GM19025 (cell line): ENCODE data around the gene KIDINS220.

Experiments
- ATAC-seq: cut with Tn5 transposase; IDR thresholded peaks from one replicate; pipeline ENCODE4 v1.9.1; 2021; ENCODE audit warnings: mild to moderate bottlenecking, low read depth, moderate library complexity; ENCODE audit not compliant: unreplicated experiment

Gene KIDINS220

GRCh38 chr2:8704906-8705305 lies 132.5 kb downstream of the KIDINS220 start:
- no peak for ATAC-seq

DNA sequence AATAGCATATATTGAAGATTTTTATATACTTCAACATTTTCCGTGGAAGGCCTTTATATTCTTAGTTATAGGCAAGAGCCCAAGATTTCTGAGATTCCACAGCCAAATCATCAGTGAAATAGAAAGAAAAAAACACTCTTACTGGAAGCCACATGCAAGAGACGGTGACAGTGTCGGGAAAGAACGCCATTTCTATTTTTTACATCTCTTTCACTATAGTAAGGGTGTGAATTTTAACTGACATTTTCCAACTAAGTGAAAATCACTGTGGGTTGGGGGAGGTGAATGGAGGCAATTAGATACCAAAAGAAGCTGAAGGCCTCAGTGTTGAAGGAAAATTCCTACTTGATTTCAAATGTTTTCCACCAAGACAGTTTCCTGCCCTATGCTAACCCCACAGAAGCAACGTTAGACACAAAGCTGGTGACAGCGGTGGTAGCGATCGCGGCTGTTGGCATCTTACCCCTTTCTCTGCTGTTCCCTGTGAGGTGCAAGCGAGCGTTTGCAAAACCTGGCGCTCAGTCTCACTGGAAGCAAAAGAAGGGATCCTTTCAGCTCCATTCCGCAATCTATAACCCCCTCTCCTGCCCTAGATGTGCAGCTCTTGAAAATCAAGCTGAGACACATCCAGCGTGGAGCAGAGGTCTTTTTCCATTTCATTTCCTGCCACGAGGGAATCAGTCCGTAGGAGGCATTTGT lies 135.6 kb downstream of the KIDINS220 start:
- no peak for ATAC-seq

GRCh38 chr2:8699839-8700238 lies 137.6 kb downstream of the KIDINS220 start:
- ATAC-seq: no peak

DNA sequence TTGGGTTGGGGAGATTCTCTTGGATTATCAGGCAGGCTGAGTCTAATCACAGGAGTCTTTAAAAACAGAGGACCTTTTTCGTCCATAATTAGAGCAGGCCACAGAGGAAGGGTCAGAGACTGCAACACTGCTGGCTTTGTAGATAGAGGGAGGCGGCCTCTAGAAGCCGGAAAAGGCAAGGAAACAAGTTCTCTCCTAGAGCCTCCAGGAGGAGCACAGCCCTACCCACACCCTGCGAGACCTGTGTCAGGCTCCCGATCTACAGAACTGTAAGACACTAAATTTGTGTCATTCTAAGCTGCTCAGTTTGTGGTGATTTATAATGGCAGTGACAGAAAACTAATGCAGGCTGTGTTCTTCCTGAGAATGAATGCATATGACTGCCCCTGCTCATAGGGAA lies 140.2 kb downstream of the KIDINS220 start:
- no peak for ATAC-seq

DNA sequence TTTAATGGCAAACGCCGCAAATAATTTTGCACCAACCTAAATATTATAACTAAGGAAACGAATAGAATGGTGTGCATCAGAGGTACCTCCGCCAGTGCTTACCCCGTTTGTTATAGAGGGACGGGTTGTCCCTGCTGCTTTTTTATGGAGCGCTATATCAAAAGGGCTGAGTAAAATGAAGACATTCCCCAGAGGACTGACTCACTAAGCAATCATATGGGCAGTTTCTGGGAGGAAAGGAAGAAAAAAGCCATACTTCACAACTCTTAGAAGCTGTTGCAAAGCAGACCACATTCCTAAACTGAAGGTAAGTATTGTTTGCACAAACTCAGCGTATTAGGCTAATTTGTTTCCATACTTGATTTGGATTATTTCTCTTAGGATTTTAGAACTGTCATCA lies 142.7 kb downstream of the KIDINS220 start:
- no peak for ATAC-seq

- no peak for ATAC-seq
Observed at GRCh38 chr2:8693157-8693821, 144.1 kb downstream of the KIDINS220 start.

- no peak for ATAC-seq
Observed at GRCh38 chr2:8692783-8693156, 144.6 kb downstream of the KIDINS220 start.

- ATAC-seq: no peak
Observed at GRCh38 chr2:8691859-8692437, 145.5 kb downstream of the KIDINS220 start.

DNA sequence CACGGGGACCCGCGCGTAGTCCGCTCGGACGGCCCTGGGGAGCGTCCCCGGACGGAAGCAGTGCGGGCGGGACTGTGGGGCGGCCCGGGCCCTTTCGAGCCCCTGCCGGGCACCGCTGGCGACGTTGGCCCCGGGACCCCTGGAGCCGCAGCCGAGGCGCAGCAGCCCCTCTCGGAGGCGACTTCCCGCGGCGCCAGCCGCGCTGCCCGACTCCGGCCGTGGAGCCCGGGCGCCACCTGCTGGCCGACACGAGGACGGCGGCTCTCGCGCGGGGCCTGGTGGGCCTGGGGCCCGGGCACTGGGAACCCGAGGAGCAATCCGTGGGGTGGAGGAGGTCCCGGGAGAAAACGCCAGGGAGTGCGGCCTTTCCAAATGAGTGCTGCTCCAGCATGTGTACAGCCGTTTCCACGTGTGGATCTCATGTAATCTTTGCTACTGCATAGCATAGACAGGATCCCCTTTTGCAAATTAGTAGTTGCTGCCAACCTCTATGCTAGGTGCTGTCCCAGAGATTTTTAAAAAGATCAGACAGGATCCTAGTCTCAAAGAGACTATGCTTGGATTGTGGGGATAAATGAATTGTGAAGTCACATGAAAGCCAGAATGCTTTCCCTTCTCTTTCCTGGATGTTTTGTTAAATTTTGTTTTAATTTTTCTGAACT lies 151.6 kb downstream of the KIDINS220 start:
- peak; percentile 27 for ATAC-seq

DNA sequence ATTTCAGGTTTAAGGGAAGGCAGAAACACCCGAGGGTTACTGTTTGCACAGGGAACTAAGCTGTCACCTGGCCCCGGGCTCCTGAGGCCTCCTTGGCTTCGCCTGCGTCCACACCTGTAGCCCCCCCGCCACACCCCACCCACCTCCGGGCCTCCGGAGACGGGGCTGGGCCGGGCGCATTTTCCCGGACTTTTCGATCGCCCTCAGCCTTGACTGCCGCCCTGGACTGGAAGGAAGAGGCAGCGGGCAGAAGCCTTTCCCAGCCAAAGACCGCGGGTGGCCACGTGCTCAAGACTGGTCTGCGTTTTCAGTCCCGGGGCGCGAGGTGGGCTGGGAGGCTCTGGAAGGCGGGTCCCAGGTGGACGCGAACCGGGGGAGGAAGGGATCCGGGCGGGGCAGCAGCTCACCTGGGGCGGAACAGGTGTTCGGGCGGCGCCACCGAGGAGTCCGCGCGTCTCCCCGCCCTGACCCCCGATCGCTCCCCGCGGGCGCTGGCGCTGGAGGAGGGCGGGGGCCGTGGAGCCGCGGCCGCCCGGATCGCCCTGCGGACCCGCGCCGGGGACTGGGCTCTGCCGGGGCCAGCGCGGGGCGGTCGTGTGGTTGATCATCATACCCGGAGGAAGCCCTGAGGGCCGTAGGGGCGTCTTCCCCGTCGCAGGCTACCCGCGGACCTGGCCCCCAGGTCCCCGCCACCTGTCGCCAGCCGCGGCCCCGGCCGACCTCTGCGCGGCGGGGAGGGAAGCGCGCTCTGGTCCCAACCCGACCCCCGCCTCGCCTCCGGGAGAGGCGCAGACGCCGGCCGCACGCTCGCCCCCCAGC lies 152.3 kb downstream of the KIDINS220 start:
- ATAC-seq: peak; percentile 0

GRCh38 chr2:8684540-8684877 lies 152.9 kb downstream of the KIDINS220 start:
- no peak for ATAC-seq

GRCh38 chr2:8682719-8683667 lies 154.4 kb downstream of the KIDINS220 start:
- no peak for ATAC-seq

DNA sequence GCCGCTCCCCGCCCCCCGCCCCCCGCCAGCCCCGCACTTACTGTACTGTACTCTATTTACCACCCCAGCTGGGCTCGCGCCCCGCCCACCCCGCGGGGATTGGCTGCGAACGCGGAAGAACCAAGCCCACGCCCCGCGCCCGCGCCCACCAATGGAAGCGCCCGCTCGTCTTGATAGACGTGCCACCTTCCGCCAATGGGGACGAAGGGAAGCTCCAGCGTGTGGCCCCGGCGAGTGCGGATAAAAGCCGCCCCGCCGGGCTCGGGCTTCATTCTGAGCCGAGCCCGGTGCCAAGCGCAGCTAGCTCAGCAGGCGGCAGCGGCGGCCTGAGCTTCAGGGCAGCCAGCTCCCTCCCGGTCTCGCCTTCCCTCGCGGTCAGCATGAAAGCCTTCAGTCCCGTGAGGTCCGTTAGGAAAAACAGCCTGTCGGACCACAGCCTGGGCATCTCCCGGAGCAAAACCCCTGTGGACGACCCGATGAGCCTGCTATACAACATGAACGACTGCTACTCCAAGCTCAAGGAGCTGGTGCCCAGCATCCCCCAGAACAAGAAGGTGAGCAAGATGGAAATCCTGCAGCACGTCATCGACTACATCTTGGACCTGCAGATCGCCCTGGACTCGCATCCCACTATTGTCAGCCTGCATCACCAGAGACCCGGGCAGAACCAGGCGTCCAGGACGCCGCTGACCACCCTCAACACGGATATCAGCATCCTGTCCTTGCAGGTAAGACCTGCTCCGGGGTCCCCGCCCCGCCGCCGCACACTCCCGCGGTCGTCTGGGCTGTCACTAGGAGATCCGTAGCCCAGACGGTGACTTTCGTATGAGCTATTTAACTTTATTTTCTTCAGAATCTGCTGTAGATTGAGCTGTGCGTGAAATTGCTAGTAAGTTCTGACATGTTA lies 155.4 kb downstream of the KIDINS220 start, which contains the start of gene ID2:
TSS of gene ID2 (plus strand) at position 271 of the 907 bp plus-strand sequence. CDS start at position 381, 110 bp downstream.
- peak; percentile 74 for ATAC-seq

GRCh38 chr2:8680822-8681760 lies 156.3 kb downstream of the KIDINS220 start:
- ATAC-seq: no peak

- no peak for ATAC-seq
Observed at GRCh38 chr2:8679827-8680731, 157.3 kb downstream of the KIDINS220 start.

DNA sequence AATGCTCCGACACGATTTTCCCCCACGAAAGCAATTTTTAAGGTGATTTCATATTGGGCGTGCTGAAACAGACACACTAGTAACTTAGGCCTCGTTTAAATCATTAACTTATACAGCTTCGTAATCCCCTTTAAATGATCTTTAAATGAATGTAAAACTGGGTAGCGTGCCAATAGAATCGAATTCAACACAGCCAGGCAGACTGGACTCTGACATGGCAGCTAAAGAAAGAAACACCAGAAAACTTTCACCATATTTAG lies 157.9 kb downstream of the KIDINS220 start:
- ATAC-seq: no peak
